ENCODE results near the gene TTC31. TPM values are rescaled to one million over a fixed set of nuclear protein-coding genes. Genes with fewer than 3 reads are reported as not detected.
A peak's percentile ranks its signal among the peaks of the same experiment; 100 is the strongest.

Gene TTC31
- total RNA-seq, 1 donor from 2014 or later, result 35.1 TPM

GRCh38 chr2:74498500-74499266 lies 15.8 kb downstream of the TTC31 start:
- intact Hi-C loops (cut with micrococcal nuclease), result loop anchor here (1.0 to 10.0 kb wide), 4 partner anchors 16 to 336 kb away; partner anchors contain the start of genes CCDC142, HK2, TLX2 and TTC31
- H3K36me3 Mint-ChIP-seq (ENCODE audit: low read depth), result peaks cover 37% of the 10 kb centered on the region
- H3K4me1 Mint-ChIP-seq (ENCODE audit: low read depth), result peaks cover 31% of the 10 kb centered on the region
- peaks cover 30% of the 10 kb centered on the region for H3K27me3 Mint-ChIP-seq (ENCODE audit: low read depth)
- H3K27ac Mint-ChIP-seq, result peak overlapping the region; percentile 72
- DNase-seq (ENCODE audit: low spot score), result no peak
- no peaks in the 10 kb centered on the region for H3K9me3 Mint-ChIP-seq
- H3K4me3 Mint-ChIP-seq (ENCODE audit: low read depth), result peak overlapping the region; percentile 86

GRCh38 chr2:74499267-74499939 lies 16.5 kb downstream of the TTC31 start, which contains the start of gene LBX2:
Gene LBX2 (minus strand): TSS chr2:74499603. CDS start chr2:74499537, 66 bp downstream.
- Mint-ChIP-seq H3K9me3 (no peaks in the 10 kb centered on the region), H3K4me3 (ENCODE audit: low read depth) (peak within 1 kb of the TSS; percentile 86), H3K27ac (peak within 1 kb of the TSS; percentile 72), H3K36me3 (ENCODE audit: low read depth) (peaks cover 37% of the 10 kb centered on the region), H3K27me3 (ENCODE audit: low read depth) (peaks cover 30% of the 10 kb centered on the region), H3K4me1 (ENCODE audit: low read depth) (peaks cover 36% of the 10 kb centered on the region)
- intact Hi-C loops (cut with micrococcal nuclease), result loop anchor here (1.0 to 10.0 kb wide), 4 partner anchors 15 to 335 kb away; partner anchors contain the start of genes CCDC142, HK2, TLX2 and TTC31
- no peak for DNase-seq (ENCODE audit: low spot score)

GRCh38 chr2:74499940-74500577 lies 17.2 kb downstream of the TTC31 start:
- no peak for DNase-seq (ENCODE audit: low spot score)
- Mint-ChIP-seq H3K27ac (no peak overlapping the region), H3K27me3 (ENCODE audit: low read depth) (peaks cover 30% of the 10 kb centered on the region), H3K36me3 (ENCODE audit: low read depth) (peaks cover 44% of the 10 kb centered on the region), H3K4me1 (ENCODE audit: low read depth) (peaks cover 43% of the 10 kb centered on the region), H3K9me3 (no peaks in the 10 kb centered on the region), H3K4me3 (ENCODE audit: low read depth) (peak overlapping the region; percentile 22)
- intact Hi-C loops (cut with micrococcal nuclease), result loop anchor here (1.0 to 10.0 kb wide), 4 partner anchors 14 to 335 kb away; partner anchors contain the start of genes CCDC142, HK2, TLX2 and TTC31

GRCh38 chr2:74500578-74500946 lies 17.7 kb downstream of the TTC31 start:
- peaks cover 45% of the 10 kb centered on the region for H3K4me1 Mint-ChIP-seq (ENCODE audit: low read depth)
- H3K4me3 Mint-ChIP-seq (ENCODE audit: low read depth), result no peak overlapping the region
- H3K27ac Mint-ChIP-seq, result no peak overlapping the region
- intact Hi-C loops (cut with micrococcal nuclease), result no loop called here
- DNase-seq (ENCODE audit: low spot score), result no peak
- H3K36me3 Mint-ChIP-seq (ENCODE audit: low read depth), result peaks cover 49% of the 10 kb centered on the region
- no peaks in the 10 kb centered on the region for H3K9me3 Mint-ChIP-seq
- H3K27me3 Mint-ChIP-seq (ENCODE audit: low read depth), result peaks cover 30% of the 10 kb centered on the region

- Mint-ChIP-seq H3K9me3 (no peaks in the 10 kb centered on the region), H3K4me3 (ENCODE audit: low read depth) (peak overlapping the region; percentile 67), H3K27me3 (ENCODE audit: low read depth) (peaks cover 30% of the 10 kb centered on the region), H3K27ac (no peak overlapping the region), H3K36me3 (ENCODE audit: low read depth) (peaks cover 55% of the 10 kb centered on the region), H3K4me1 (ENCODE audit: low read depth) (peaks cover 48% of the 10 kb centered on the region)
- intact Hi-C loops (cut with micrococcal nuclease), result no loop called here
- no peak for DNase-seq (ENCODE audit: low spot score)
Measured at GRCh38 chr2:74501335-74502071, 18.6 kb downstream of the TTC31 start.

- H3K27me3 Mint-ChIP-seq (ENCODE audit: low read depth), result peaks cover 30% of the 10 kb centered on the region
- H3K9me3 Mint-ChIP-seq, result no peaks in the 10 kb centered on the region
- intact Hi-C loops (cut with micrococcal nuclease), result no loop called here
- H3K4me1 Mint-ChIP-seq (ENCODE audit: low read depth), result peaks cover 54% of the 10 kb centered on the region
- peak overlapping the region; percentile 71 for H3K4me3 Mint-ChIP-seq (ENCODE audit: low read depth)
- DNase-seq (ENCODE audit: low spot score), result no peak
- H3K36me3 Mint-ChIP-seq (ENCODE audit: low read depth), result peaks cover 62% of the 10 kb centered on the region
- no peak overlapping the region for H3K27ac Mint-ChIP-seq
Measured at GRCh38 chr2:74502147-74502719, 19.4 kb downstream of the TTC31 start.

- no peaks in the 10 kb centered on the region for H3K9me3 Mint-ChIP-seq
- H3K27me3 Mint-ChIP-seq (ENCODE audit: low read depth), result peaks cover 30% of the 10 kb centered on the region
- H3K4me1 Mint-ChIP-seq (ENCODE audit: low read depth), result peaks cover 51% of the 10 kb centered on the region
- DNase-seq (ENCODE audit: low spot score), result no peak
- intact Hi-C loops (cut with micrococcal nuclease), result no loop called here
- peaks cover 65% of the 10 kb centered on the region for H3K36me3 Mint-ChIP-seq (ENCODE audit: low read depth)
- H3K4me3 Mint-ChIP-seq (ENCODE audit: low read depth), result peak overlapping the region; percentile 71
- H3K27ac Mint-ChIP-seq, result peak overlapping the region; percentile 62
Measured at GRCh38 chr2:74502720-74503505, 20.0 kb downstream of the TTC31 start.

- intact Hi-C loops (cut with micrococcal nuclease), result no loop called here
- H3K36me3 Mint-ChIP-seq (ENCODE audit: low read depth), result peaks cover 65% of the 10 kb centered on the region
- peak overlapping the region; percentile 18 for H3K27ac Mint-ChIP-seq
- H3K9me3 Mint-ChIP-seq, result no peaks in the 10 kb centered on the region
- H3K27me3 Mint-ChIP-seq (ENCODE audit: low read depth), result peaks cover 26% of the 10 kb centered on the region
- peak overlapping the region; percentile 71 for H3K4me3 Mint-ChIP-seq (ENCODE audit: low read depth)
- peaks cover 52% of the 10 kb centered on the region for H3K4me1 Mint-ChIP-seq (ENCODE audit: low read depth)
- no peak for DNase-seq (ENCODE audit: low spot score)
Measured at GRCh38 chr2:74503506-74504475, 20.9 kb downstream of the TTC31 start.

- H3K9me3 Mint-ChIP-seq, result no peaks in the 10 kb centered on the region
- H3K27me3 Mint-ChIP-seq (ENCODE audit: low read depth), result peaks cover 22% of the 10 kb centered on the region
- intact Hi-C loops (cut with micrococcal nuclease), result no loop called here
- H3K4me1 Mint-ChIP-seq (ENCODE audit: low read depth), result peaks cover 49% of the 10 kb centered on the region
- H3K4me3 Mint-ChIP-seq (ENCODE audit: low read depth), result peak overlapping the region; percentile 58
- no peak for DNase-seq (ENCODE audit: low spot score)
- H3K36me3 Mint-ChIP-seq (ENCODE audit: low read depth), result peaks cover 65% of the 10 kb centered on the region
- H3K27ac Mint-ChIP-seq, result peak overlapping the region; percentile 18
Measured at GRCh38 chr2:74504591-74504990, 21.7 kb downstream of the TTC31 start.

GRCh38 chr2:74505448-74506246 lies 22.8 kb downstream of the TTC31 start:
- H3K4me1 Mint-ChIP-seq (ENCODE audit: low read depth), result peaks cover 55% of the 10 kb centered on the region
- no peaks in the 10 kb centered on the region for H3K9me3 Mint-ChIP-seq
- peaks cover 56% of the 10 kb centered on the region for H3K36me3 Mint-ChIP-seq (ENCODE audit: low read depth)
- DNase-seq (ENCODE audit: low spot score), result no peak
- H3K4me3 Mint-ChIP-seq (ENCODE audit: low read depth), result peak overlapping the region; percentile 59
- intact Hi-C loops (cut with micrococcal nuclease), result no loop called here
- H3K27ac Mint-ChIP-seq, result no peak overlapping the region
- H3K27me3 Mint-ChIP-seq (ENCODE audit: low read depth), result peaks cover 25% of the 10 kb centered on the region
